Liver (tissue), 9 donors: ENCODE measurements around the gene DCC. TPM values are rescaled to one million over a fixed set of nuclear protein-coding genes. Genes with fewer than 3 reads are reported as not detected.
"Not testable (repeated sequence)": the region's sequence is repeated elsewhere in the genome, so short reads cannot be mapped to it uniquely, and the experiment has no call there.

Experiments
- DNase-seq: peaks from one replicate; pipeline ENCODE4 v3.0.0-alpha.2; 2017; ENCODE audit warnings: low spot score
- H3K27ac ChIP-seq, 2 donors: one replicate each; pipeline ENCODE4 v1.7.0; 2013; ENCODE audit warnings: inconsistent platforms in 2 of 2, low read length in 2 of 2, control low read depth in 1 of 2, low read depth in 1 of 2, mild to moderate bottlenecking in 1 of 2
- H3K27me3 ChIP-seq, 4 donors: one replicate each; pipeline versions ENCODE4 v1.6.1 to v1.7.0; 2013; ENCODE audit warnings: low read length in 3 of 4, inconsistent platforms in 1 of 4, mild to moderate bottlenecking in 1 of 4, moderate library complexity in 1 of 4; ENCODE audit not compliant: control insufficient read depth in 4 of 4, insufficient read depth in 4 of 4
- H3K36me3 ChIP-seq, 4 donors: one replicate each; pipeline versions ENCODE4 v1.6.1 to v1.7.0; 2013; ENCODE audit warnings: low read length in 3 of 4, mild to moderate bottlenecking in 3 of 4, low read depth in 1 of 4, moderate library complexity in 1 of 4; ENCODE audit not compliant: control insufficient read depth in 4 of 4, insufficient read depth in 3 of 4
- H3K4me1 ChIP-seq, 4 donors: one replicate each; pipeline versions ENCODE4 v1.6.1 to v1.7.0; 2013; ENCODE audit warnings: low read length in 3 of 4, mild to moderate bottlenecking in 3 of 4, moderate library complexity in 1 of 4; ENCODE audit not compliant: control insufficient read depth in 4 of 4, insufficient read depth in 4 of 4
- H3K4me3 ChIP-seq, 3 donors: one replicate each; pipeline versions ENCODE4 v1.6.1 to v1.7.0; 2013; ENCODE audit warnings: low read length in 3 of 3, control low read depth in 1 of 3, low read depth in 1 of 3, mild to moderate bottlenecking in 1 of 3
- H3K9ac ChIP-seq, 2 donors: one replicate each; pipeline ENCODE4 v1.7.0; 2013; ENCODE audit warnings: low read length in 2 of 2, mild to moderate bottlenecking in 2 of 2, moderate library complexity in 2 of 2, control low read depth in 1 of 2, low read depth in 1 of 2
- H3K9me3 ChIP-seq, 4 donors: one replicate each; pipeline versions ENCODE4 v1.6.1 to v1.7.0; 2013; ENCODE audit warnings: low read length in 3 of 4; ENCODE audit not compliant: control insufficient read depth in 4 of 4
- ATF3 ChIP-seq: IDR thresholded peaks from 2 replicates; pipeline ENCODE4 v1.6.1; 2016; ENCODE audit warnings: antibody characterized with exemption
- CTCF ChIP-seq: fragments of 150-350 bp; IDR thresholded peaks from 2 replicates; pipeline ENCODE4 v1.5.1; 2017; ENCODE audit warnings: improper control_type of control experiment, low read depth, low read length; ENCODE audit not compliant: missing input control
- EGR1 ChIP-seq, 2 donors: IDR thresholded peaks; 2 replicates each; pipeline ENCODE4 v1.6.1; 2016 to 2018; ENCODE audit warnings: antibody characterized with exemption in 2 of 2, low read depth in 2 of 2
- FOXA1 ChIP-seq: IDR thresholded peaks from 2 replicates; pipeline ENCODE4 v1.6.1; 2016; ENCODE audit warnings: antibody characterized with exemption
- FOXA2 ChIP-seq: IDR thresholded peaks from 2 replicates; pipeline ENCODE4 v1.6.1; 2016; ENCODE audit warnings: antibody characterized with exemption
- GABPA ChIP-seq, 2 donors: IDR thresholded peaks in 1 of 2; conservative IDR thresholded peaks in 1 of 2; 2 replicates each; pipeline ENCODE4 v1.6.1; 2016; ENCODE audit warnings: antibody characterized with exemption in 2 of 2, mild to moderate bottlenecking in 1 of 2, moderate library complexity in 1 of 2
- HNF4A ChIP-seq, 2 donors: conservative IDR thresholded peaks; 2 replicates each; pipeline ENCODE4 v1.6.1; 2016; ENCODE audit warnings: antibody characterized with exemption in 2 of 2, mild to moderate bottlenecking in 2 of 2
- HNF4G ChIP-seq: IDR thresholded peaks from 2 replicates; pipeline ENCODE4 v1.6.1; 2016; ENCODE audit warnings: antibody characterized with exemption
- JUND ChIP-seq, 2 donors: IDR thresholded peaks; 2 replicates each; pipeline ENCODE4 v1.6.1; 2016; ENCODE audit warnings: antibody characterized with exemption in 2 of 2
- NR2F2 ChIP-seq: IDR thresholded peaks from 2 replicates; pipeline ENCODE4 v1.6.1; 2016; ENCODE audit warnings: antibody characterized with exemption
- RAD21 ChIP-seq, 2 donors: IDR thresholded peaks; 2 replicates each; pipeline ENCODE4 v1.6.1; 2016; ENCODE audit warnings: antibody characterized with exemption in 2 of 2, mild to moderate bottlenecking in 2 of 2
- RXRA ChIP-seq, 2 donors: IDR thresholded peaks; 2 replicates each; pipeline ENCODE4 v1.6.1; 2017 to 2018; ENCODE audit warnings: antibody characterized with exemption in 2 of 2, mild to moderate bottlenecking in 1 of 2
- SP1 ChIP-seq: IDR thresholded peaks from 2 replicates; pipeline ENCODE4 v1.6.1; 2018; ENCODE audit warnings: antibody characterized with exemption, mild to moderate bottlenecking
- TAF1 ChIP-seq: conservative IDR thresholded peaks from 2 replicates; pipeline ENCODE4 v1.6.1; 2016; ENCODE audit warnings: antibody characterized with exemption, mild to moderate bottlenecking
- YY1 ChIP-seq: IDR thresholded peaks from 2 replicates; pipeline ENCODE4 v1.6.1; 2016; ENCODE audit warnings: antibody characterized with exemption, mild to moderate bottlenecking
- ZBTB33 ChIP-seq: IDR thresholded peaks from 2 replicates; pipeline ENCODE4 v1.6.1; 2016; ENCODE audit warnings: antibody characterized with exemption
- WGBS: extraction: QIAGEN DNeasy Blood & Tissue Kit; methylation state at CpG from one replicate; pipeline ENCODE4 v1.1.7; 2013; 5-methylcytosine and 5-hydroxymethylcytosine counted together
- polyA plus RNA-seq, 2 donors: library from polyadenylated mRNA; stranded (reverse) in 1 of 2; unstranded in 1 of 2; fragments of 200-250 nt in 1 of 2; fragments of >200 nt in 1 of 2; fragmentation: Nextera tagmentation in 1 of 2; extraction: Ambion mirVana in 1 of 2; gene quantifications; one replicate each; pipeline versions ENCODE4 v1.2.1 to v1.2.3, GENCODE V29; 2013 to 2015
- total RNA-seq, 2 donors: library from RNA; depleted of rRNA; stranded (reverse); fragments of >200 nt; gene quantifications; one replicate each; pipeline ENCODE4 v1.2.3, GENCODE V29; 2014
- TF ChIP-seq, protein P1 (sequence below): IDR thresholded peaks from 2 replicates; pipeline ENCODE4 v1.6.1; 2016; ENCODE audit warnings: antibody characterized with exemption
- TF ChIP-seq, protein P2 (sequence below): IDR thresholded peaks from 2 replicates; pipeline ENCODE4 v1.6.1; 2016; ENCODE audit warnings: antibody characterized with exemption, mild to moderate bottlenecking
- donor health status: healthy.
- donor health status: healthy.
- donor health status: healthy.
- donor health status: healthy.
- donor health status: healthy.

Gene DCC
- total and polyA plus RNA-seq, 4 donors = under 0.01 to 0.03 TPM; not detected in 2

DNA sequence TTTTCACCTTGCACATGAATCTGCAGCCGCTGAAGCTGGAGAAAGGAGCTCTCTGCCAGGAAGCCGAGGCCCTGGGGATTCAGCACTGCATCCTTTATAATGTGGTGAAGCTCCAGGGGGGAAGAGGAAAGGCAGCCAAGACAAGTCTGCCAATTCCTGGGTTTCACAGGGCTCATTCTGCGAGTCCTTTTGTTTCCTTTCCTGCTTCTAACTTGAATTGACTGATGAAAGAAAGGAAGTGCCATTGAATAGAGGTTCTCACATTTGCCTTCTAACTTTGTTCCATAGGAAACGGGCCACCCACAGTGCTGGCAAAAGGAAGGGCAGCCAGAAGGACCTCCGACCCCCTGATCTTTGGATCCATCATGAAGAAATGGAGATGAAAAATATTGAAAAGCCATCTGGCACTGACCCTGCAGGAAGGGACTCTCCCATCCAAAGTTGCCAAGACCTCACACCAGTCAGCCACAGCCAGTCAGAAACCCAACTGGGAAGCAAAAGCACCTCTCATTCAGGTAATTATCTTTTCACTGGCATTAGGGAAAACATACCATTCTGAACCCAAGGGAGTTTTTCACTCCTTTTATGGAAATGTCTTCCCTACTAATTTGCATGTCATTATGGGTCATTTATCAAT is 1119.1 kb downstream of the DCC start:
- Histone ChIP-seq H3K4me3 (no peak overlapping the region), H3K9me3 (no peaks in the 10 kb centered on the region), H3K9ac (no peak overlapping the region), H3K27ac (no peak overlapping the region), H3K27me3 (no peaks in the 10 kb centered on the region), H3K36me3 (no peaks in the 10 kb centered on the region), H3K4me1 (no peaks in the 10 kb centered on the region)
- WGBS = 21% methylated on average over 5 of the region's 5 CpGs
- no peak for DNase-seq
- TF ChIP-seq RXRA (IDR thresholded peaks at IDR 0.05) (no peak), RAD21 (IDR thresholded peaks at IDR 0.05) (no peak), TAF1 (no peak), FOXA1 (no peak), NR2F2 (peak; percentile 82)

DNA sequence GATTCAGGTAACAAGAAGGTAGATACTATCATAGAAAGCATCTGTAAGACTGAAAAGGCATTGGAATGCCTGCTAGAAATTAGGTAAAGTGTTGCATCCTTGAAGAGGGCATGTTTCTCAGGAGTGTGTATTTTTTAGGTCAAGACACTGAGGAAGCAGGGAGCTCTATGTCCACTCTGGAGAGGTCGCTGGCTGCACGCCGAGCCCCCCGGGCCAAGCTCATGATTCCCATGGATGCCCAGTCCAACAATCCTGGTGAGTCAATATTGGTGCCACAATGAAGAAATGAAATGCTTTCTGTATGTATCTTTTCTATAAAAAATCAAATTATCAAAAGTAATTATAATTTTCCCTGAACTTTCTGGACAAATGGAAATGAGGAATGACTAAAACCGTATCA is 1127.8 kb downstream of the DCC start:
- Histone ChIP-seq H3K9ac (no peak overlapping the region), H3K4me1 (no peaks in the 10 kb centered on the region), H3K27me3 (peaks cover 0 to 2% (median 0%) of the 10 kb centered on the region in 4 donors), H3K4me3 (no peak overlapping the region), H3K9me3 (no peaks in the 10 kb centered on the region), H3K36me3 (peaks cover 0 to 1% (median 0%) of the 10 kb centered on the region in 4 donors), H3K27ac (no peak overlapping the region)
- no peak for DNase-seq
- TF ChIP-seq ATF3 (no peak), HNF4G (no peak), JUND (IDR thresholded peaks at IDR 0.05) (no peak), HNF4A (conservative IDR thresholded peaks at IDR 0.05) (no peak), RAD21 (IDR thresholded peaks at IDR 0.05) (no peak), YY1 (no peak), ZBTB33 (no peak), CTCF (no peak), GABPA (IDR thresholded peaks at IDR 0.05 in 1 of 2, conservative IDR thresholded peaks at IDR 0.05 in 1 of 2) (no peak), NR2F2 (no peak), FOXA2 (no peak), SP1 (no peak), EGR1 (IDR thresholded peaks at IDR 0.05; ENCODE audit: low read depth in 2 of 2) (no peak), FOXA1 (no peak), RXRA (IDR thresholded peaks at IDR 0.05) (no peak), TAF1 (no peak)
- TF ChIP-seq, protein P1, sequence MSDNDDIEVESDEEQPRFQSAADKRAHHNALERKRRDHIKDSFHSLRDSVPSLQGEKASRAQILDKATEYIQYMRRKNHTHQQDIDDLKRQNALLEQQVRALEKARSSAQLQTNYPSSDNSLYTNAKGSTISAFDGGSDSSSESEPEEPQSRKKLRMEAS = no peak
- TF ChIP-seq, protein P2, sequence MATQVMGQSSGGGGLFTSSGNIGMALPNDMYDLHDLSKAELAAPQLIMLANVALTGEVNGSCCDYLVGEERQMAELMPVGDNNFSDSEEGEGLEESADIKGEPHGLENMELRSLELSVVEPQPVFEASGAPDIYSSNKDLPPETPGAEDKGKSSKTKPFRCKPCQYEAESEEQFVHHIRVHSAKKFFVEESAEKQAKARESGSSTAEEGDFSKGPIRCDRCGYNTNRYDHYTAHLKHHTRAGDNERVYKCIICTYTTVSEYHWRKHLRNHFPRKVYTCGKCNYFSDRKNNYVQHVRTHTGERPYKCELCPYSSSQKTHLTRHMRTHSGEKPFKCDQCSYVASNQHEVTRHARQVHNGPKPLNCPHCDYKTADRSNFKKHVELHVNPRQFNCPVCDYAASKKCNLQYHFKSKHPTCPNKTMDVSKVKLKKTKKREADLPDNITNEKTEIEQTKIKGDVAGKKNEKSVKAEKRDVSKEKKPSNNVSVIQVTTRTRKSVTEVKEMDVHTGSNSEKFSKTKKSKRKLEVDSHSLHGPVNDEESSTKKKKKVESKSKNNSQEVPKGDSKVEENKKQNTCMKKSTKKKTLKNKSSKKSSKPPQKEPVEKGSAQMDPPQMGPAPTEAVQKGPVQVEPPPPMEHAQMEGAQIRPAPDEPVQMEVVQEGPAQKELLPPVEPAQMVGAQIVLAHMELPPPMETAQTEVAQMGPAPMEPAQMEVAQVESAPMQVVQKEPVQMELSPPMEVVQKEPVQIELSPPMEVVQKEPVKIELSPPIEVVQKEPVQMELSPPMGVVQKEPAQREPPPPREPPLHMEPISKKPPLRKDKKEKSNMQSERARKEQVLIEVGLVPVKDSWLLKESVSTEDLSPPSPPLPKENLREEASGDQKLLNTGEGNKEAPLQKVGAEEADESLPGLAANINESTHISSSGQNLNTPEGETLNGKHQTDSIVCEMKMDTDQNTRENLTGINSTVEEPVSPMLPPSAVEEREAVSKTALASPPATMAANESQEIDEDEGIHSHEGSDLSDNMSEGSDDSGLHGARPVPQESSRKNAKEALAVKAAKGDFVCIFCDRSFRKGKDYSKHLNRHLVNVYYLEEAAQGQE = no peak
- WGBS = 87% methylated on average over 5 of the region's 5 CpGs

GRCh38 chr18:53468173-53468572 is 1128.2 kb downstream of the DCC start:
- not testable (repeated sequence) for H3K9me3 ChIP-seq, H3K4me3 ChIP-seq, H3K27me3 ChIP-seq, H3K4me1 ChIP-seq, H3K9ac ChIP-seq, DNase-seq, H3K27ac ChIP-seq, H3K36me3 ChIP-seq
- 96% methylated on average over 2 of the region's 2 CpGs for WGBS
